ENCODE results near the gene ZP1. TPM values are rescaled to one million over a fixed set of nuclear protein-coding genes. Genes with fewer than 3 reads are reported as not detected.

ZP1 gene
- total and polyA plus RNA-seq, 2 of the 13 experiments (the other 11 are each of a cell fraction or from before 2014, with no cell fraction given): 0.16 TPM; not detected in 1

GRCh38 chr11:60880643-60881282, 13.4 kb downstream of the ZP1 start (continued):
- TF ChIP-seq, protein P1, sequence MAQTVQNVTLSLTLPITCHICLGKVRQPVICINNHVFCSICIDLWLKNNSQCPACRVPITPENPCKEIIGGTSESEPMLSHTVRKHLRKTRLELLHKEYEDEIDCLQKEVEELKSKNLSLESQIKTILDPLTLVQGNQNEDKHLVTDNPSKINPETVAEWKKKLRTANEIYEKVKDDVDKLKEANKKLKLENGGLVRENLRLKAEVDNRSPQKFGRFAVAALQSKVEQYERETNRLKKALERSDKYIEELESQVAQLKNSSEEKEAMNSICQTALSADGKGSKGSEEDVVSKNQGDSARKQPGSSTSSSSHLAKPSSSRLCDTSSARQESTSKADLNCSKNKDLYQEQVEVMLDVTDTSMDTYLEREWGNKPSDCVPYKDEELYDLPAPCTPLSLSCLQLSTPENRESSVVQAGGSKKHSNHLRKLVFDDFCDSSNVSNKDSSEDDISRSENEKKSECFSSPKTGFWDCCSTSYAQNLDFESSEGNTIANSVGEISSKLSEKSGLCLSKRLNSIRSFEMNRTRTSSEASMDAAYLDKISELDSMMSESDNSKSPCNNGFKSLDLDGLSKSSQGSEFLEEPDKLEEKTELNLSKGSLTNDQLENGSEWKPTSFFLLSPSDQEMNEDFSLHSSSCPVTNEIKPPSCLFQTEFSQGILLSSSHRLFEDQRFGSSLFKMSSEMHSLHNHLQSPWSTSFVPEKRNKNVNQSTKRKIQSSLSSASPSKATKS (CRISPR knock-in tag; IDR thresholded peaks at IDR 0.05): no peak
- TF ChIP-seq ZNF10 (CRISPR knock-in tag; IDR thresholded peaks at IDR 0.05; ENCODE audit: borderline replicate concordance, low read depth): no peak
- TF ChIP-seq ZBTB2 (CRISPR knock-in tag; IDR thresholded peaks at IDR 0.05; ENCODE audit: low read depth): peak; percentile 66; the same call in 1 of the 2 replicates
- TF ChIP-seq JUNB (CRISPR knock-in tag; IDR thresholded peaks at IDR 0.05; ENCODE audit: borderline replicate concordance): peak; percentile 38; the same call in 1 of the 2 replicates
- peak; percentile 90 for TF ChIP-seq MLX (CRISPR knock-in tag; IDR thresholded peaks at IDR 0.05)
- no peak for TF ChIP-seq CHCHD3 (CRISPR knock-in tag; IDR thresholded peaks at IDR 0.05)
- TF ChIP-seq, protein P2, sequence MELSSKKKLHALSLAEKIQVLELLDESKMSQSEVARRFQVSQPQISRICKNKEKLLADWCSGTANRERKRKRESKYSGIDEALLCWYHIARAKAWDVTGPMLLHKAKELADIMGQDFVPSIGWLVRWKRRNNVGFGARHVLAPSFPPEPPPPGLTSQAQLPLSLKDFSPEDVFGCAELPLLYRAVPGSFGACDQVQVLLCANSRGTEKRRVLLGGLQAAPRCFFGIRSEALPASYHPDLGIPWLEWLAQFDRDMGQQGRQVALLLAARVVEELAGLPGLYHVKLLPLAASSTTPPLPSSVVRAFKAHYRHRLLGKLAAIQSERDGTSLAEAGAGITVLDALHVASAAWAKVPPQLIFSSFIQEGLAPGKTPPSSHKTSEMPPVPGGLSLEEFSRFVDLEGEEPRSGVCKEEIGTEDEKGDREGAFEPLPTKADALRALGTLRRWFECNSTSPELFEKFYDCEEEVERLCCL (CRISPR knock-in tag; IDR thresholded peaks at IDR 0.05; ENCODE audit: borderline replicate concordance): no peak
- no peak for TF ChIP-seq MAF1 (CRISPR knock-in tag; IDR thresholded peaks at IDR 0.05; ENCODE audit: borderline replicate concordance)
- no peak for TF ChIP-seq ZNF136 (CRISPR knock-in tag; IDR thresholded peaks at IDR 0.05; ENCODE audit: low read depth)
- peak; percentile 52; the same call in 1 of the 2 replicates for TF ChIP-seq HNF4G (IDR thresholded peaks at IDR 0.05; ENCODE audit: borderline replicate concordance, low read depth, low read length)
- TF ChIP-seq HNF4G (CRISPR knock-in tag; IDR thresholded peaks at IDR 0.05; ENCODE audit: borderline replicate concordance, low read depth): no peak
- TF ChIP-seq ZFP36 (IDR thresholded peaks at IDR 0.05; ENCODE audit: borderline replicate concordance, low read depth, low read length, partially characterized antibody): no peak
- no peak for TF ChIP-seq IRF1 (CRISPR knock-in tag; IDR thresholded peaks at IDR 0.05; ENCODE audit: low read depth)
- no peak for TF ChIP-seq ZNF782 (CRISPR knock-in tag; IDR thresholded peaks at IDR 0.05; ENCODE audit: borderline replicate concordance)
- TF ChIP-seq AKAP8 (CRISPR knock-in tag; IDR thresholded peaks at IDR 0.05): peak; percentile 45; the same call in 1 of the 2 replicates
- TF ChIP-seq GZF1 (CRISPR knock-in tag; IDR thresholded peaks at IDR 0.05): 0 out of 2 replicates have a peak, but pooled peaks have one; percentile 26
- TF ChIP-seq PITX1 (CRISPR knock-in tag; IDR thresholded peaks at IDR 0.05): peak; percentile 100
- TF ChIP-seq, protein P3, sequence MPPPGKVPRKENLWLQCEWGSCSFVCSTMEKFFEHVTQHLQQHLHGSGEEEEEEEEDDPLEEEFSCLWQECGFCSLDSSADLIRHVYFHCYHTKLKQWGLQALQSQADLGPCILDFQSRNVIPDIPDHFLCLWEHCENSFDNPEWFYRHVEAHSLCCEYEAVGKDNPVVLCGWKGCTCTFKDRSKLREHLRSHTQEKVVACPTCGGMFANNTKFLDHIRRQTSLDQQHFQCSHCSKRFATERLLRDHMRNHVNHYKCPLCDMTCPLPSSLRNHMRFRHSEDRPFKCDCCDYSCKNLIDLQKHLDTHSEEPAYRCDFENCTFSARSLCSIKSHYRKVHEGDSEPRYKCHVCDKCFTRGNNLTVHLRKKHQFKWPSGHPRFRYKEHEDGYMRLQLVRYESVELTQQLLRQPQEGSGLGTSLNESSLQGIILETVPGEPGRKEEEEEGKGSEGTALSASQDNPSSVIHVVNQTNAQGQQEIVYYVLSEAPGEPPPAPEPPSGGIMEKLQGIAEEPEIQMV (CRISPR knock-in tag; IDR thresholded peaks at IDR 0.05; ENCODE audit: low read depth): peak; percentile 70
- TF ChIP-seq RAD21 (CRISPR knock-in tag; IDR thresholded peaks at IDR 0.05): no peak
- TF ChIP-seq ARNTL (CRISPR knock-in tag; IDR thresholded peaks at IDR 0.05): peak; percentile 83
- peak; percentile 85 for TF ChIP-seq THAP11 (CRISPR knock-in tag; IDR thresholded peaks at IDR 0.05)
